Panc1 (cell line): ENCODE measurements around the gene ASAP2. TPM values are rescaled to one million over a fixed set of nuclear protein-coding genes. Genes with fewer than 3 reads are reported as not detected.

ENCODE experiments used
- ATAC-seq: fragments of 200-7000 bp; cut with Tn5 transposase; 2 replicates; pipeline ENCODE4 v1.9.1; 2020; ENCODE audit warnings: mild to moderate bottlenecking, moderate library complexity
- BruUV-seq: library from RNA; stranded (reverse); fragments of 400-500 nt; replicated peaks from 2 replicates; lab custom pipeline; 2021; lab: Mats Ljungman, UMichigan
- CTCF ChIA-PET: fragments of 300-600 bp; sonication (Branson Sonifier 250); formaldehyde crosslinking; loops from one replicate; lab custom pipeline; 2022; ENCODE audit warnings: antibody characterized with exemption; lab: Charles Lee
- POLR2A ChIA-PET: fragments of 300-600 bp; sonication (Branson Sonifier 250); formaldehyde crosslinking; loops from one replicate; lab custom pipeline; 2022; ENCODE audit warnings: antibody characterized with exemption; lab: Charles Lee
- DNase-seq: peaks from one replicate; pipeline ENCODE4 v3.0.0-alpha.2; 2010; ENCODE audit warnings: low read depth, low spot score
- H3K27ac ChIP-seq: 2 replicates; pipeline ENCODE4 v1.5.1; 2011; ENCODE audit warnings: mild to moderate bottlenecking, low read length, inconsistent platforms
- H3K27me3 ChIP-seq: fragments of 200-500 bp; sonication (Bioruptor generic); 2 replicates; pipeline ENCODE4 v1.6.0; 2014; ENCODE audit warnings: low read length, inconsistent platforms; ENCODE audit not compliant: control insufficient read depth, insufficient read depth
- H3K36me3 ChIP-seq: fragments of 200-500 bp; sonication (Bioruptor generic); 2 replicates; pipeline ENCODE4 v1.5.1; 2014; ENCODE audit warnings: inconsistent platforms, mild to moderate bottlenecking, low read length, moderate library complexity; ENCODE audit not compliant: control insufficient read depth, insufficient read depth
- H3K4me1 ChIP-seq: 2 replicates; pipeline ENCODE4 v1.5.1; 2011; ENCODE audit warnings: inconsistent platforms, mild to moderate bottlenecking, low read length, moderate library complexity; ENCODE audit not compliant: control insufficient read depth, insufficient read depth
- H3K4me3 ChIP-seq, 2 experiments: 2 replicates each; pipeline ENCODE4 v1.5.1; 2011 to 2012; ENCODE audit warnings: low read depth in 2 of 2, low read length in 2 of 2, mild to moderate bottlenecking in 2 of 2, inconsistent platforms in 1 of 2, moderate library complexity in 1 of 2
- H3K9me3 ChIP-seq: fragments of 200-500 bp; sonication (Bioruptor generic); 2 replicates; pipeline ENCODE4 v1.5.1; 2014; ENCODE audit warnings: low read depth, mild to moderate bottlenecking, inconsistent platforms, low read length, moderate library complexity; ENCODE audit not compliant: control insufficient read depth, insufficient read depth
- CTCF ChIP-seq: fragments of 450-650 bp; IDR thresholded peaks from 2 replicates; pipeline ENCODE4 v1.5.1; 2017; ENCODE audit warnings: mild to moderate bottlenecking
- POLR2AphosphoS5 ChIP-seq: IDR thresholded peaks from 2 replicates; pipeline ENCODE4 v1.6.1; 2012; ENCODE audit warnings: mild to moderate bottlenecking, low read depth, low read length, moderate library complexity
- REST ChIP-seq, 2 experiments: IDR thresholded peaks; 2 replicates each; pipeline ENCODE4 v1.6.1; 2011 to 2012; ENCODE audit warnings: low read depth in 2 of 2, control low read depth in 1 of 2, low read length in 1 of 2, mild to moderate bottlenecking in 1 of 2, moderate library complexity in 1 of 2; ENCODE audit not compliant: insufficient read depth in 1 of 2
- SIN3A ChIP-seq: IDR thresholded peaks from 2 replicates; pipeline ENCODE4 v1.6.1; 2012; ENCODE audit warnings: low read depth, mild to moderate bottlenecking, low read length, moderate library complexity, borderline replicate concordance; ENCODE audit not compliant: insufficient read depth
- TCF7L2 ChIP-seq: IDR thresholded peaks from 2 replicates; pipeline ENCODE4 v1.6.1; 2011; ENCODE audit warnings: mild to moderate bottlenecking, low read depth, low read length, inconsistent platforms
- in situ Hi-C: cut with HindIII; loops from 2 replicates; pipeline ENCODE4 v1.10.0; 2016; ENCODE audit warnings: low sequenced_read_pairs, low pct_unique_long_range_greater_than_20kb
- intact Hi-C: fragments of 100-400 bp; cut with micrococcal nuclease; formaldehyde crosslinking; loops from one replicate; pipeline ENCODE4 v1.10.0; 2022; ENCODE audit not compliant: unreplicated experiment
- total RNA-seq: library from RNA; stranded (reverse); gene quantifications from one replicate; pipeline ENCODE4 v1.2.1, GENCODE V29; 2021; ENCODE audit not compliant: unreplicated experiment

Gene ASAP2
- total RNA-seq, 1 experiment from 2014 or later = 107 TPM

GRCh38 chr2:9255416-9255815 is 48.8 kb downstream of the ASAP2 start:
- POLR2A ChIA-PET = interaction anchor here (0.7 kb wide), 1 partner anchor 13 kb away, joined by 6 read pairs; no protein-coding TSS in a partner anchor
- no TSS peak for BruUV-seq
- DNase-seq = no peak
- peaks cover 88% of the 10 kb centered on the region for H3K4me1 ChIP-seq
- in situ Hi-C loops = no loop called here
- H3K27ac ChIP-seq = peak overlapping the region; percentile 89
- H3K36me3 ChIP-seq = no peaks in the 10 kb centered on the region; the same call in 1 of the 2 replicates
- no peak for ATAC-seq
- no peaks in the 10 kb centered on the region for H3K27me3 ChIP-seq
- 0 out of 4 replicates have a peak overlapping the region, but pooled peaks of 1 of the 2 experiments have one; percentile 1 for H3K4me3 ChIP-seq
- intact Hi-C loops = no loop called here
- CTCF ChIA-PET = no interaction called here
- no peaks in the 10 kb centered on the region for H3K9me3 ChIP-seq
- TF ChIP-seq SIN3A (no peak), CTCF (no peak), TCF7L2 (no peak), POLR2AphosphoS5 (no peak), REST (IDR thresholded peaks at IDR 0.05; ENCODE audit: insufficient read depth in 1 of 2, low read depth in 2 of 2, low read length in 1 of 2) (no peak)

GRCh38 chr2:9256147-9256546 is 49.5 kb downstream of the ASAP2 start:
- H3K36me3 ChIP-seq = no peaks in the 10 kb centered on the region; the same call in 1 of the 2 replicates
- in situ Hi-C loops (no loop called here), intact Hi-C loops (no loop called here)
- H3K27ac ChIP-seq = peak overlapping the region; percentile 89
- H3K4me1 ChIP-seq = peaks cover 88% of the 10 kb centered on the region
- TF ChIP-seq POLR2AphosphoS5 (no peak), SIN3A (0 out of 2 replicates have a peak, but pooled peaks have one; percentile 1)
- no peaks in the 10 kb centered on the region for H3K9me3 ChIP-seq
- H3K27me3 ChIP-seq = no peaks in the 10 kb centered on the region
- ATAC-seq (no peak), DNase-seq (no peak)
- no TSS peak for BruUV-seq
- CTCF ChIA-PET = interaction anchor here (0.6 kb wide), 1 partner anchor 22 kb away, joined by 4 read pairs; no protein-coding TSS in a partner anchor
- POLR2A ChIA-PET = interaction anchor here (0.7 kb wide), 1 partner anchor 13 kb away, joined by 6 read pairs; no protein-coding TSS in a partner anchor
- H3K4me3 ChIP-seq = peak overlapping the region in 1 of 2 experiments; percentile 30; a peak in 2 of 4 replicates

- in situ Hi-C loops (no loop called here), intact Hi-C loops (no loop called here)
- ChIA-PET CTCF (interaction anchor here (0.6 kb wide), 1 partner anchor 22 kb away, joined by 4 read pairs; no protein-coding TSS in a partner anchor), POLR2A (interaction anchor here (0.8 kb wide), 1 partner anchor 41 kb away, joined by 3 read pairs; no protein-coding TSS in a partner anchor)
- BruUV-seq = no TSS peak
- DNase-seq (no peak), ATAC-seq (peak; percentile 40)
- TF ChIP-seq CTCF = no peak
- Histone ChIP-seq H3K27me3 (no peaks in the 10 kb centered on the region), H3K27ac (peak overlapping the region; percentile 89), H3K4me3 (peak overlapping the region; percentile 2 to 30), H3K36me3 (no peaks in the 10 kb centered on the region; the same call in 1 of the 2 replicates), H3K9me3 (no peaks in the 10 kb centered on the region), H3K4me1 (peaks cover 88% of the 10 kb centered on the region)
Observed at GRCh38 chr2:9256570-9257043, 50.0 kb downstream of the ASAP2 start.
